Spinal cord (tissue), 10 donors: ENCODE results near the gene GRID1. TPM values are rescaled to one million over a fixed set of nuclear protein-coding genes. Genes with fewer than 3 reads are reported as not detected.

Experiments used
- DNase-seq, 6 donors: peaks; one replicate each; pipeline versions ENCODE4 v3.0.0 to v3.0.0-alpha.2; 2013 to 2015; ENCODE audit warnings: low spot score in 6 of 6, low read depth in 4 of 6
- H3K27ac ChIP-seq: one replicate; pipeline ENCODE4 v1.5.1; 2013; ENCODE audit warnings: low read depth, low read length, control low read depth
- H3K27me3 ChIP-seq: one replicate; pipeline ENCODE4 v1.6.1; 2013; ENCODE audit warnings: low read length; ENCODE audit not compliant: control insufficient read depth, insufficient read depth
- H3K36me3 ChIP-seq: one replicate; pipeline ENCODE4 v1.6.1; 2013; ENCODE audit warnings: low read length; ENCODE audit not compliant: control insufficient read depth, insufficient read depth
- H3K4me1 ChIP-seq: one replicate; pipeline ENCODE4 v1.6.1; 2013; ENCODE audit warnings: low read length; ENCODE audit not compliant: control insufficient read depth, insufficient read depth
- H3K4me3 ChIP-seq: one replicate; pipeline ENCODE4 v1.5.1; 2013; ENCODE audit warnings: low read depth, low read length, control low read depth
- H3K9me3 ChIP-seq: one replicate; pipeline ENCODE4 v1.6.1; 2013; ENCODE audit warnings: low read length; ENCODE audit not compliant: control insufficient read depth, insufficient read depth
- WGBS: methylation state at CpG from one replicate; pipeline ENCODE4 v1.1.5; 2013; ENCODE audit warnings: missing lambda C conversion rate; ENCODE audit not compliant: insufficient coverage; 5-methylcytosine and 5-hydroxymethylcytosine counted together
- polyA plus RNA-seq, 2 donors: library from polyadenylated mRNA; unstranded; fragments of 120-200 nt; gene quantifications; one replicate each; pipeline ENCODE4 v1.2.1, GENCODE V29; 2013; ENCODE audit not compliant: insufficient read length in 2 of 2
- total RNA-seq, 2 donors: library from RNA; depleted of rRNA in 1 of 2; stranded (reverse); fragments of 120-200 nt in 1 of 2; fragments of >200 nt in 1 of 2; gene quantifications; one replicate each; pipeline versions ENCODE4 v1.2.3 to v1.2.4, GENCODE V29; 2013 to 2014
- donor health status: healthy.

Gene GRID1
- total and polyA plus RNA-seq, 4 donors = 7.6 to 30.1 (median 22.2) TPM

DNA sequence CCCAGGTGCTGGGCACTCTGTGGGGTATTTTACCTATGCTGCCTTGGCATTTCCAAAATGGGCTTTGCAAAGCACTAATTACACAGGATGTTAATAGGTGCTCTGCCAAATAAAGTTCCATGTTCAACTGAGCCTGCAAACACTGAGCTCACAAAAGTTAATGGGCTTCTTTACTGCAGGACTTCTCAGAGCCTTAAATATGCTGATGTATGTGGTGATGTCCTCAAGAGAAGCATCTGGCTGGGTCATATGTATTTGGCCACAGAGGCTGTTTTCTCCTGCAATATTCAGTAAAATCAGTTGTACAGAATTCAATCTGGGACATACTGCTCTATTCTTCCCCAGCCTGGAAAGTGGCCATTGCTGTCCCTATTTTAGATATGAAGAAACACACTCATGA, 31.3 kb downstream of the GRID1 start:
- H3K4me3 ChIP-seq = no peak overlapping the region
- H3K36me3 ChIP-seq = peaks cover 15% of the 10 kb centered on the region
- H3K27ac ChIP-seq = no peak overlapping the region
- no peak for DNase-seq
- no peaks in the 10 kb centered on the region for H3K9me3 ChIP-seq
- no peaks in the 10 kb centered on the region for H3K27me3 ChIP-seq
- peaks cover 20% of the 10 kb centered on the region for H3K4me1 ChIP-seq

- H3K9me3 ChIP-seq = no peaks in the 10 kb centered on the region
- no peak overlapping the region for H3K27ac ChIP-seq
- no CpG with 5 or more reads among the region's 4 CpGs for WGBS
- DNase-seq = peak in 1 of 6 donors; percentile 42
- peaks cover 20% of the 10 kb centered on the region for H3K4me1 ChIP-seq
- H3K36me3 ChIP-seq = peaks cover 15% of the 10 kb centered on the region
- H3K27me3 ChIP-seq = no peaks in the 10 kb centered on the region
- H3K4me3 ChIP-seq = no peak overlapping the region
These were observed 32.0 kb downstream of the GRID1 start for GRCh38 chr10:86334488-86335085.

DNA sequence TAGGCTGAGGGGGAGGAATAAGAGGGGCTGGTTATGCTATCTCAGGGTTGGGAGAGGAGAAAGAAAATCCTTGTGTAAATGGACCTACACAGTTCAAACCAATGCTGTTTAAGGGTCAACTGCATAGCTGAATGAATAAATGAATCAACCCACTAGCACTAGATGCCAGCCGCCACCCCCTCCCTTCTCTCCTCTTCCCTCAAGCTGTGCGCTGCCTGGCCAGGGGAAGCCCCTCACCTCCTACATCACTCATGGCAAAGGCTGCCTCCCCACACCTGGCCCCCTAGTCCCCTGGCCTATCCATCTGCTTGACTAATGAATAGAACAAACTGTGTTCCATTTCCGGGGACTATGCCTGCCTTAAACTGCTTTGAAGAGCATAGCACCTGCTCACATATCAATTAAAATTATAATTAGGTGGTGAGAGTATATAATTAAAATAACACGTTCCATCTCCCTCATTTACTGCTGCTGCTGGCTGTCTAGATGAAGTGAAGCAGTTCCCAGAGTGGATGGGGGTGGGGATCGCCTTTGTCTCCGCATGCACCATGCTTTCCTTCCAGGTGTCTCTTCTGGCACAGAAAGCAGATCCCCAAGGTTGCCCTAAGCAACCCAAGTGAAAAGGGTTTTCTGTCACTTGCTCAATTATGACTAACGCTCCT, 32.6 kb downstream of the GRID1 start:
- no peak overlapping the region for H3K4me3 ChIP-seq
- no peaks in the 10 kb centered on the region for H3K27me3 ChIP-seq
- no peak overlapping the region for H3K27ac ChIP-seq
- H3K9me3 ChIP-seq = no peaks in the 10 kb centered on the region
- H3K4me1 ChIP-seq = peaks cover 24% of the 10 kb centered on the region
- 79% methylated on average over 4 of the region's 7 CpGs for WGBS
- DNase-seq = peak in 2 of 6 donors; percentile 64 to 86
- peaks cover 10% of the 10 kb centered on the region for H3K36me3 ChIP-seq

- Histone ChIP-seq H3K9me3 (no peaks in the 10 kb centered on the region), H3K4me3 (no peak overlapping the region), H3K27ac (no peak overlapping the region), H3K4me1 (peaks cover 31% of the 10 kb centered on the region), H3K27me3 (no peaks in the 10 kb centered on the region), H3K36me3 (peaks cover 9% of the 10 kb centered on the region)
- WGBS = 55% methylated on average over 7 of the region's 8 CpGs
- no peak for DNase-seq
These were observed 34.7 kb downstream of the GRID1 start for GRCh38 chr10:86331861-86332260.

DNA sequence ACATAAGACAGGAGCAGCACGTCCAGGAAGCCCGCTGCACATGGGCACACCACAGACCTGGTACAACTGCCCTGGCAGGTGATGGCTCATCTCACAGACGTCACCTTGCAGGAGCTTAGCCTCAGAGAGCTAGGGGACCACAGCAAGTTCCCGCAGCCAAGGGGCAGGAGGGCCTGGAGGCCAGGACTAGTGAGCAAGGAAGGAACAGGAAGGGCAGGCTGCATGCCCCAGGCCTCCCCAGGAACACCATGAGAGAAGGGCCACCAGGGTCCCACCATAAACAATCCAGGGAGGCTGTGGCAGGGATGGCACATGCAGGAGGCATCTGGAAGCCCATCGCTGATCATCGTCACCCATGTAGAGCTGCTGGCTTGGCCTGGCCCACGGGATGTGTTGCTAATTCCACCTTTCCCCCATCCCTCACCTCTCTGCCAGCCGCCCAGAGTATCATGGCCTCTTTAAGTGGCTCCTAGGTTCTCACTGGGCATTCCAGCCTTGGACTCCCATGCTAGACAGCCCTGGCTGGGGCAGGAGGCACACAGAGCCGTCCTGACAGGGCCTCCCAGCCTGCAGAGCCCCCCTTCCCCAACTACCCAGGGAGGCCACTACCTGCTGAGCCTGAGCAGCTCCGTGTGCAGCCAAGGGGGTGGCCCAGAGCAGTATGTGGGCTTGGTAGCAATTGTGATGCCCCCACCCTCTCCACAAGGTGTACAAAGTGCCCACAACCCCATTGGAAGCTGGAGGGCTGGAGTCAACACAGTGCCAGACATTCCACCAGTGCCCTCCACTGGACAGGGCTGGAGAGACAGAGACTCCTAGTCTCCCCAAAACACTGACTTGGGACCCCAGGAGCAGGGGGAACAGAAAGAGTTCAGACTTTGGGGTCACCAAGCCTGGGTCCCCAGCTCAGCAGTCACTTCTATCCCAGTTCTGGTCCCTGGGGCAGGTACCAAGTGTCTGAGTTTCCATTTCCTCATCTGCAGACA, 35.5 kb downstream of the GRID1 start:
- Histone ChIP-seq H3K4me3 (no peak overlapping the region), H3K27me3 (no peaks in the 10 kb centered on the region), H3K27ac (no peak overlapping the region), H3K4me1 (peaks cover 31% of the 10 kb centered on the region), H3K36me3 (peaks cover 9% of the 10 kb centered on the region), H3K9me3 (no peaks in the 10 kb centered on the region)
- no peak for DNase-seq
- WGBS = 94% methylated on average over 9 of the region's 10 CpGs

DNA sequence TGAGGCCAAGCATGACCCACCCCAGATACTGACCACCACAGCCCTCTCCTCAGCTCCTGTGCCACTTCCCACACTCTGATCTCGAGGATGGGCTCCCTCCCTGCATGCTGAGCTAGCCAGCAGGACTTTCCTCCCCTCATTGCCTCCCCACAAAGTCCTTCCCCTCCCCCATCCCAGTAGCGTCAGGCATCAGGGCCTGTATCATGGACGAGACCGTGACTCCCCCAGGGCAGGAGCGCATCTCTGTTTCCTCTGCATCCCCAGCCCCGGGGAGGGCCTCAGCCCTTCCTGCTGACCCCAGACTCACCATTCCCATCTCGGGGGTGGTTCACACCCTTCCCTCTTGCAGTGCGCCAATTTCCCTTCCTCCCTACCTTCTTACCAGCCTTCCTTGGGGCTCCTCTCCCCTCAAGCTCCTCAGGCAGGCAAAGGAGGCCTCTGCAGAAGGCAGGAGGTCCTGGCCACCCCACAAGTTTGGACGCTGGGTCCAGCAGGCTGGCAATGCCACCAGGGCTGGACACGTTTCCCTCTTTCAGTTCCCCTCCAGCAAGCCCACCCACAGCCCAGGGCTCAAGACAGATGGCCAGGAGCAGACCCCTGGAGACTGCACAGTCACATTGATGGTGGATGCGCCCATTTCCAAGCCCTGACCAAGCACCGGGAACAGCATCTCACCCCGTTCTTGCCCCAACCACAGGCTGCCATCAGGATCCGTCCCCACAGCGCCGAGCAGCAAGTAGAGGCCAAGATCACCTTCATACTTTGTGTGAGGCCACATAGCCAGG, 36.5 kb downstream of the GRID1 start:
- Histone ChIP-seq H3K27me3 (no peaks in the 10 kb centered on the region), H3K4me3 (no peak overlapping the region), H3K27ac (no peak overlapping the region), H3K9me3 (no peaks in the 10 kb centered on the region), H3K36me3 (peaks cover 9% of the 10 kb centered on the region), H3K4me1 (peaks cover 31% of the 10 kb centered on the region)
- 85% methylated on average over 16 of the region's 16 CpGs for WGBS
- DNase-seq = no peak

- peaks cover 28% of the 10 kb centered on the region for H3K4me1 ChIP-seq
- H3K4me3 ChIP-seq = no peak overlapping the region
- no peak overlapping the region for H3K27ac ChIP-seq
- 85% methylated on average over 6 of the region's 7 CpGs for WGBS
- no peaks in the 10 kb centered on the region for H3K9me3 ChIP-seq
- H3K36me3 ChIP-seq = peaks cover 9% of the 10 kb centered on the region
- H3K27me3 ChIP-seq = no peaks in the 10 kb centered on the region
- no peak for DNase-seq
These were observed 37.4 kb downstream of the GRID1 start for GRCh38 chr10:86329093-86329710.

DNA sequence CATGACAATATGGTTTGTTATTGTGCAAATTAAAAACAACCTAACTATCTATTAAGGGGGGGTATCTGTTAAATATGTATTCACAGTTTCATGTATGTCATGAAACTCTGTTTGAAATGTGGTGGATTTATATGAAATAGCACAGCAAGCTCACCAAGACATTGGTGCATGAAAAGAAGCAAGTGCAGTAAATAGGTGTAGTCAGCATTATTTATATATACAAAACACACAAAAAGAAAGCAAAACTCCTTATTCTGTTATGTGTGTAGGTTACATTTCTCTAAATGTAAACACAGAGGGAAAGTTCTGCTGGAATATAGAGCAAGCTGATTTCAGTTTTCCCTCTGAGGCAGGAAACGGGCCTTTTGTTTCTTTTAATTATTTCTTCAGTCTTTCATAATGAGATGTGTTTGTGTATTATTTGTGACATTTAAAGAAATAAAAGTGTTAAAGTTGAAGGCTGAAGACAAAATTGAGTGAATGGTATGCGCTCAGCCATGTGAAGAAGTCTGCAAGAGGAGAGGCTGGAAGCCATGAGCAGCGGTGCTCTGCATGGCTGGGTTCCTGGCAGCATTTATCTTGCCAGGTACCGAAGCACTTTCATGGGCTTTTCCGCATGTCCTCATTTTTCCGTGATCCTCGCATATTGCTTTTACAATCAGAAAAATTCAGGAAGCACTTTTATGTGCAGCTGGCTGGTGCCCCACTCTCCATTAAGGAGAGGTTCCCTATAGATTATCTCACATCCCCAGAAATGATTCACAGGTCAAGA, 38.5 kb downstream of the GRID1 start:
- WGBS = 78% methylated on average over 6 of the region's 7 CpGs
- Histone ChIP-seq H3K27ac (no peak overlapping the region), H3K4me1 (peaks cover 23% of the 10 kb centered on the region), H3K9me3 (no peaks in the 10 kb centered on the region), H3K4me3 (no peak overlapping the region), H3K36me3 (peaks cover 9% of the 10 kb centered on the region), H3K27me3 (no peaks in the 10 kb centered on the region)
- peak in 1 of 6 donors; percentile 60 for DNase-seq
